Duodenal mucosa (tissue), 2 donors: Measurements from ENCODE around the gene SLC38A1.

Source experiments
- H3K27ac ChIP-seq: one replicate; pipeline ENCODE4 v1.7.0; 2013; ENCODE audit warnings: low read depth, low read length
- H3K27me3 ChIP-seq, 2 donors: one replicate each; pipeline ENCODE4 v1.7.0; 2013; ENCODE audit warnings: low read length in 2 of 2, control low read depth in 1 of 2; ENCODE audit not compliant: insufficient read depth in 2 of 2, control insufficient read depth in 1 of 2
- H3K36me3 ChIP-seq, 2 donors: one replicate each; pipeline ENCODE4 v1.7.0; 2013; ENCODE audit warnings: low read length in 2 of 2, control low read depth in 1 of 2; ENCODE audit not compliant: insufficient read depth in 2 of 2, control insufficient read depth in 1 of 2
- H3K4me1 ChIP-seq, 2 donors: one replicate each; pipeline ENCODE4 v1.7.0; 2013; ENCODE audit warnings: low read length in 2 of 2, control low read depth in 1 of 2; ENCODE audit not compliant: insufficient read depth in 2 of 2, control insufficient read depth in 1 of 2
- H3K4me3 ChIP-seq, 2 donors: one replicate each; pipeline ENCODE4 v1.7.0; 2013; ENCODE audit warnings: low read length in 2 of 2, low read depth in 1 of 2
- H3K9ac ChIP-seq, 2 donors: one replicate each; pipeline ENCODE4 v1.7.0; 2013; ENCODE audit warnings: low read length in 2 of 2, low read depth in 1 of 2
- H3K9me3 ChIP-seq, 2 donors: one replicate each; pipeline ENCODE4 v1.7.0; 2013; ENCODE audit warnings: low read length in 2 of 2, control low read depth in 1 of 2; ENCODE audit not compliant: control insufficient read depth in 1 of 2

Gene SLC38A1

DNA sequence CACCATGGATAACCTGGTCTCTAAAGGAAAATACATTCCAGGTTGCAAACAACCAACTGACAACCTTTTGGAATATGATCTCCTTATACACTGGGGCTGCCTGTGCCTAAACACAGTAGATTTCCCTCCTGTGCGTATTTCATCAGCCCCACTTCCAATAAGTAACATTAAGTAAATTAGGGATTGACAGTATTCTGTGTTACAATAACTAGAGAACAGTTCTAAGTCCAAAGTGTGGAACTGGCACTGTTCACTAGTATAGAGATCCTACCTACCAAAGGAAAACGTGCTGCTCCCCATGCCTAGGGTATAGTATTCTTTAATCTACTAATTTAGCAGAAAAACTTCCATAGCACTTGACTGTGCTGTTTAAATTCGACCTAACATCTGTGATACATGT is 82.8 kb downstream of the SLC38A1 start:
- Histone ChIP-seq H3K36me3 (no peaks in the 10 kb centered on the region), H3K4me1 (peaks cover 5 to 9% of the 10 kb centered on the region in 2 donors), H3K4me3 (no peak overlapping the region), H3K9me3 (no peaks in the 10 kb centered on the region), H3K27ac (no peak overlapping the region), H3K27me3 (no peaks in the 10 kb centered on the region), H3K9ac (no peak overlapping the region)

DNA sequence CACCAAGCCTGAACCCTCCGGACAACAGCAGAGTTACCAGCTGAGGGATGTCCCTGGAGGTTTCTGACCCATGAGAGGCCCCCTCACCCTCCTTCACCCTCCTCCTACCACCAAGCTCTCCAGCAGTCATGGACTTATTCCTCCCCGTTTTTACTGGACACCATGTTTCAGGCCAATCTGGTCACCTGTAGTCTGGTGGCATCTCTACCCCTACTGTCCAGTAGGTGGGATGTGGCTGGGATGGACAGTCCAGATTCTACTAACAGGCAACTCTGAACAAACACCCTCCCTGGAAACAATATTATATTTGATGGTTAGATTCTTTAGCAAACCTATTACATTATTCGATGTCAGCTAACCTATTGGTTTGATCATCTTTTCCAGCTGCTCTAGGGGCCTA is 83.2 kb downstream of the SLC38A1 start:
- Histone ChIP-seq H3K9ac (no peak overlapping the region), H3K4me1 (peaks cover 5 to 9% of the 10 kb centered on the region in 2 donors), H3K27me3 (no peaks in the 10 kb centered on the region), H3K27ac (no peak overlapping the region), H3K9me3 (no peaks in the 10 kb centered on the region), H3K4me3 (no peak overlapping the region), H3K36me3 (no peaks in the 10 kb centered on the region)

DNA sequence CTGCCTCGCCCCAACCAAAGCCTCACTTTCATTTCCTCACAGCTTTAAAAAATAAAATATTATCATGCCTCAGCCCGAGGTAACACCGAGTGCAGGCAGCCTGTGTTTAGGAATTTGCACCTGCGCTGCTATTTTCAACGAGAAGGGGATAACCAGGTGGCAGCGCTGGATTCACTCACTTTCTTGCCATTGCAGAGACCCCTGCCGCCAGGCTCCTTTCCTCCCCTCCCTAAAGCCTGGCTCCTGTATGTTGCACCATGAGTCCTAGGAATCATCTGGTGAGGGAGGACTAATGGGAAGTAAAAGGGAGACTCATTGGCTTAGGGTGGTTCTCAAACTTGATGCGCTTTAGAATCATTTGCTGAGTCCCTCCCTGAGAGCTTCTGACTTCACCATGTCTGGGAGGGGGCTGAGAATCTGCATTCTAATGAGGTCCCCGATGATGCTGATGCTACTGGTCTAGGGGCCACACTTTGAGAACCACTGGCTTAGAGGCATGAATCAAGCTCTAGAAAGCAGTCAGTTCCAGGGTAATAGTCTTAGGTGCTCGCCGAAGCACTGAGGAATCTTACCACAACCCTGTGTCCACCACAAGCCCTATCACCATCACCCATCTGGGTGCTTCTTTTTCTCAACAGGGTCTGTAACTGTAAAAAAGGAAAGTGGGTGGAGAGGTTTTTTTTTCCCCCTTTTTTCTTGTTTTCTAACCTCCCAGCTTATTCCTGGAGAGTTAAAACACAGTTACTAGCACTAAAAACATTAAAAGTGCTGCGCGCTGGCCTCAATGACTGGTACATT is 83.8 kb downstream of the SLC38A1 start:
- Histone ChIP-seq H3K4me3 (no peak overlapping the region), H3K4me1 (peaks cover 9 to 15% of the 10 kb centered on the region in 2 donors), H3K27me3 (no peaks in the 10 kb centered on the region), H3K9me3 (no peaks in the 10 kb centered on the region), H3K36me3 (no peaks in the 10 kb centered on the region), H3K9ac (no peak overlapping the region), H3K27ac (no peak overlapping the region)

DNA sequence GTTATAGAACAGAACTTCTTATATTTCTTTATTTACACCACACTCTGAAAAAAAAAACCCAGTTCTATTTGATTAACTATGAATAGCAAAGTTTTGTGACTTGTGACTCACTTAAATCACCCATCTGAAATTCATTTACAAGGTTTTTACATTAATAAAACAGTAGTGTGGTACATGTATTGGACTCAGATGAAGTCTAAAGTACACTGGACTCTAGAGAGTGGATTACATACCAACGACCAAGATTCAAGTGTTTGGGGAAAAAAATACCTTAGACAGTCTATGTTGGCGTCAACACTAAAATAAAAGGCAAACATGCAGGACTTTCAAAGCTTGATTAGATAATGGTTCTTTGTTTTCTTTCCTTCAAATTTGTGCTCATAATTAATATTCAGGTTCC is 85.7 kb downstream of the SLC38A1 start:
- no peak overlapping the region for H3K27ac ChIP-seq
- no peaks in the 10 kb centered on the region for H3K9me3 ChIP-seq
- no peak overlapping the region for H3K9ac ChIP-seq
- no peaks in the 10 kb centered on the region for H3K27me3 ChIP-seq
- no peak overlapping the region for H3K4me3 ChIP-seq
- no peaks in the 10 kb centered on the region for H3K36me3 ChIP-seq
- H3K4me1 ChIP-seq, result peaks cover 20 to 30% of the 10 kb centered on the region in 2 donors

DNA sequence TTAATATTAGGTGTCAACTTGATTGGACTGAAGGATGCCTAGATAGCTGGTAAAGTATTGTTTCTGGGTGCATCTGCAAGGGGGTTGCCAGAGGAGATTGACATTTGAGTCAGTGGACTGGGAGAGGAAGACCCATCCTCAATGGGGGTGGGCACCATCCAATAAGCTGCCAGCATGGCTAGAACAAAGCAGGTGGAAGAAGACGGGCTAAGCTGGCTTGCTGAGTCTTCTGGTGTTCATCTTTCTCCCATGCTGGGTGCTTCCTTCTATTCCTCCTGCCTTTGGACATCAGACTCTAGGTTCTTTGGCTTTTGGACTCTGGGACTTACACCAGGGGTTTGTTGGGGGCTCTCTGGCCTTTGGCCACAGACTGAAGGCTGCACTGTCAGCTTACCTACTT is 87.4 kb downstream of the SLC38A1 start:
- H3K9ac ChIP-seq, result no peak overlapping the region
- H3K4me3 ChIP-seq, result no peak overlapping the region
- no peak overlapping the region for H3K27ac ChIP-seq
- H3K27me3 ChIP-seq, result no peaks in the 10 kb centered on the region
- no peaks in the 10 kb centered on the region for H3K9me3 ChIP-seq
- H3K36me3 ChIP-seq, result no peaks in the 10 kb centered on the region
- peaks cover 15 to 31% of the 10 kb centered on the region in 2 donors for H3K4me1 ChIP-seq

DNA sequence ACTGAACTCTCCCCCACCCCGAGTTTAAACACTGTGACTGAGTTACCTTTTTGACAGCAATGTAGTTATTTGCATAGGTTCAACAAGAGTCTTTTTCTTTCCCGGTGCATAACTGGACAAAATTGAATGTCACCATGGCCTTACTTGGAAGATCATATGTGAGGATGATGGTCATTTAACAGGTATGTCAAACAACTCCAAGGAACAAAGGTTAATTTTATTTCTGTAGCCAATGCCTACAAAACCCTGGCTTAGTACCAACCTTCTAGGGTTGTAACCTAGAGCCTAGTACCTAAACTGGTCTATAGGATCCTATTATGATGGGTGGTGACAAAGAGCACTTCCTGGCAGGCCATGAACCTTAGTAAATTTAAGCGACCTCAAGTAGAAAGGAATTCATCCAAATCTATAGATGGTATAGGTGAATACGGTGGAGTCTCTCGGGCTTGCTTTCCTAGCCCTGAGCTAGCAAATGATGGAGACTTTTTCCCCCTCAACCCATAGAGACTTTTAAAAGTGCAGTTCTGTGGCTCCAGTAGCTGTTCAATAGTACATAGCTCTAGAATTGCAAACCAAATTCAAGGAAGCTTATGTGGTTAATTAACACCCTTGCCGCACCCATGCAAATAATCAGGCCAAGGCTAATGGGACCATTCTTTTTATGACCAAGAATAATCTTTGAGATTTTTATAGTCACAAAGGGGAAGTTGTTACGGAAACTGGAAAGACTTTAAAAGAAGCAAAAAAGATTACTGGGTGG is 89.0 kb downstream of the SLC38A1 start:
- no peak overlapping the region for H3K9ac ChIP-seq
- H3K27ac ChIP-seq, result no peak overlapping the region

DNA sequence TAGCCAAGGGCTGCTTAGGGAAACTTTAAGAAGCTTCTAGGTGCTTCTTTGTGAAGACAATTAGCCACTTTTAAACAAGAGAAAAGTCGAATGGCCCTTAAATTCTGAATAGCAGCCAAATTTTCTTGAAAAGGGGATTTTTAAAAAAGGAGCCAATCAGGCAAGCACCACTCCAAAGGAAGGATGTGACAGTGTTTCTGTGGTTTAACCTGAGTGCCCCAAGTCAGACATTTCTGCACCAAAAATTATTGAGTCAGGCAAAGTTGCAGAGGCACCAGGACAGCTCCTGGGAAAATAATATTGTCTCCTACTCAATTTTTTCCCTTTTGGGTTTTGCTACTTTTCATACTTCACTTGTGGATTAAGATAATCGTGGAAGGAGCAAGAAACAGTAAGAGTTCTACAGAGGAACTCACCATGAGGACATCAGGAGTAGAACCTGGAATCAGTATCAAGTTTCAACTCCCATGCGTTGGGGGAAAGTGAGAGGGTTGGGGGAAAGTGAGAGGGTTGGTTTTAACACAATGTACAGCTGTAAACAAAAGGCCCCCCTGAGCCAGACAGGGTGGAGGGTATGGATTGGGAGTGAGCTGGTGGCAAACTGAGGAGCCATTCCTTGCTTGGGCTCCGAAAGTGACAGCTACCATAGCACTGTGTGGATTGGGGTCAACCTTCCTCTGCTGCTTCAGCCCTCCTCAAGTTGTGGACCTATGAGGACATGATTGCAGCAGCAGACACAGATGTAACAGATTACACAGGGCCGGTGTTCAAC is 90.8 kb downstream of the SLC38A1 start:
- no peak overlapping the region for H3K4me3 ChIP-seq
- H3K27me3 ChIP-seq, result no peaks in the 10 kb centered on the region
- no peak overlapping the region for H3K27ac ChIP-seq
- H3K36me3 ChIP-seq, result no peaks in the 10 kb centered on the region
- H3K4me1 ChIP-seq, result peaks cover 15 to 26% of the 10 kb centered on the region in 2 donors
- H3K9me3 ChIP-seq, result no peaks in the 10 kb centered on the region
- no peak overlapping the region for H3K9ac ChIP-seq

More for the DNA sequence above, 89.0 kb downstream of the SLC38A1 start:
- Histone ChIP-seq H3K27me3 (no peaks in the 10 kb centered on the region), H3K36me3 (no peaks in the 10 kb centered on the region), H3K9me3 (no peaks in the 10 kb centered on the region), H3K4me1 (peaks cover 15 to 31% of the 10 kb centered on the region in 2 donors), H3K4me3 (peak overlapping the region in 1 of 2 donors; percentile 11)

DNA sequence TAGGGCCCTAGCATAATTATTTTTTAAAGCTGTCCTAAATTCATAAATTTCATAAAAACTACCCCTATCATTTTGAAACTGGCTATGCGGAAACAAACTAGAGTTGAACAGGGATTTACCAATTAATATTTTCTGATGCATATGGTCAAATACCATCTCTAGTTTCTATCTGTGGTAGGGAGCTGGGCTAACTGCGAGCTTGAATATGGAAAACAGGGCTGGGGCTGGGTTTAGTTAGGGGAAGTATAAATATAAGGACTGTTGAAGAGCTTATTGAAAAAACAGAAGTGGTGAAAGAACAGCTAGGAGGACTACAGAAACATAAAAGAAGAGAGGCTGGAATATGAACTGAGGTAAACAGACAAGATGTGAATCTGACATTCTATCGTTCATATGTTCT is 91.8 kb downstream of the SLC38A1 start:
- Histone ChIP-seq H3K9ac (no peak overlapping the region), H3K4me3 (no peak overlapping the region), H3K36me3 (no peaks in the 10 kb centered on the region), H3K27ac (no peak overlapping the region), H3K9me3 (no peaks in the 10 kb centered on the region), H3K27me3 (no peaks in the 10 kb centered on the region), H3K4me1 (peaks cover 15 to 26% of the 10 kb centered on the region in 2 donors)

DNA sequence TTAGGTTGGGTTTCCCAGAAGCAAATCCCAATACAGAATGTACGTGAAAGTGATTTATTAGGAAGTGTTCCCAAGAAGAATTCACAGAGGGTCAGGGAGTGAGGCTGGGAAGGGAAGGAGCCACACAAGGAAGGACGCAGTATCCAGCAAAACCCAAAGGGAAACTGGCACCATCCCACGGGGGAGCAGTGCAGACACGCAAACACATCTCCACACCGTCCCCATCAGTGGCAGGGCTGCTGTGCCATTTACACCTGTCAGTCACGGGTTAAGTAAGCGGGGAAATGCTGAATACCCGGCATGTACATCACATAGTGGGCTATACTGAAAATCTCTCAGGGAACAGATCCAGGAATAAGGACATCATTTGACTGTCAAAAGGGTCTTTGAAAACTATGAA is 93.9 kb downstream of the SLC38A1 start:
- Histone ChIP-seq H3K36me3 (no peaks in the 10 kb centered on the region), H3K27me3 (no peaks in the 10 kb centered on the region), H3K4me1 (peaks cover 10 to 20% of the 10 kb centered on the region in 2 donors), H3K9ac (no peak overlapping the region), H3K4me3 (no peak overlapping the region), H3K9me3 (no peaks in the 10 kb centered on the region), H3K27ac (no peak overlapping the region)
